Measurements from ENCODE around the gene PAK4. TPM values are rescaled to one million over a fixed set of nuclear protein-coding genes. Genes with fewer than 3 reads are reported as not detected.

Gene PAK4
- total RNA-seq, 3 donors from 2014 or later (not counting 1 experiment from before 2014, with no cell fraction given), result 6.7 to 13.4 (median 11.8) TPM

GRCh38 chr19:39203372-39204341, 78.1 kb downstream of the PAK4 start, which contains the start of gene SYCN:
TSS of gene SYCN (minus strand) at chr19:39204263. CDS start at chr19:39204254, 9 bp downstream.
- Histone ChIP-seq H3K4me3 (ENCODE audit: low read length) (no peak within 1 kb of the TSS), H3K27me3 (ENCODE audit: control insufficient read depth, insufficient read depth, low read length) (peaks cover 27% of the 10 kb centered on the region), H3K4me1 (ENCODE audit: control insufficient read depth, insufficient read depth, low read length) (no peaks in the 10 kb centered on the region), H3K36me3 (ENCODE audit: control insufficient read depth, insufficient read depth, low read length) (no peaks in the 10 kb centered on the region), H3K9me3 (ENCODE audit: control insufficient read depth, insufficient read depth, low read length) (no peaks in the 10 kb centered on the region), H3K27ac (ENCODE audit: low read length) (no peak within 1 kb of the TSS)
- ATAC-seq (no peak), DNase-seq (no peak)
- 23% methylated on average over 57 of the region's 57 CpGs for WGBS (ENCODE audit: insufficient coverage)
- H3K4me3 Mint-ChIP-seq, result no peak within 1 kb of the TSS
- no peak within 1 kb of the TSS for H3K27ac Mint-ChIP-seq
- intact Hi-C loops (cut with micrococcal nuclease), result no loop called here
- H3K36me3 Mint-ChIP-seq, result no peaks in the 10 kb centered on the region
- H3K27me3 Mint-ChIP-seq (ENCODE audit: low read depth in 2 of 2), result peaks cover 36 to 45% of the 10 kb centered on the region in 2 donors
- no peak for TF ChIP-seq CTCF (IDR thresholded peaks at IDR 0.05)
- no peaks in the 10 kb centered on the region for H3K4me1 Mint-ChIP-seq
- H3K9me3 Mint-ChIP-seq, result no peaks in the 10 kb centered on the region

GRCh38 chr19:39205449-39205764, 79.8 kb downstream of the PAK4 start:
- Mint-ChIP-seq H3K9me3 (no peaks in the 10 kb centered on the region), H3K4me3 (no peak overlapping the region), H3K27me3 (ENCODE audit: low read depth in 2 of 2) (peaks cover 35 to 38% of the 10 kb centered on the region in 2 donors), H3K4me1 (no peaks in the 10 kb centered on the region), H3K27ac (no peak overlapping the region), H3K36me3 (no peaks in the 10 kb centered on the region)
- H3K27ac ChIP-seq (ENCODE audit: low read length), result no peak overlapping the region
- H3K4me3 ChIP-seq (ENCODE audit: low read length), result no peak overlapping the region
- no peak for ATAC-seq
- TF ChIP-seq CTCF (IDR thresholded peaks at IDR 0.05), result no peak
- no peaks in the 10 kb centered on the region for H3K36me3 ChIP-seq (ENCODE audit: control insufficient read depth, insufficient read depth, low read length)
- DNase-seq, result no peak
- no CpG with 5 or more reads among the region's 3 CpGs for WGBS (ENCODE audit: insufficient coverage)
- no peaks in the 10 kb centered on the region for H3K4me1 ChIP-seq (ENCODE audit: control insufficient read depth, insufficient read depth, low read length)
- H3K9me3 ChIP-seq (ENCODE audit: control insufficient read depth, insufficient read depth, low read length), result no peaks in the 10 kb centered on the region
- H3K27me3 ChIP-seq (ENCODE audit: control insufficient read depth, insufficient read depth, low read length), result peaks cover 21% of the 10 kb centered on the region
- intact Hi-C loops (cut with micrococcal nuclease), result no loop called here

GRCh38 chr19:39206122-39206521, 80.5 kb downstream of the PAK4 start:
- H3K4me1 Mint-ChIP-seq, result no peaks in the 10 kb centered on the region
- Histone ChIP-seq H3K4me1 (ENCODE audit: control insufficient read depth, insufficient read depth, low read length) (no peaks in the 10 kb centered on the region), H3K27ac (ENCODE audit: low read length) (no peak overlapping the region), H3K27me3 (ENCODE audit: control insufficient read depth, insufficient read depth, low read length) (peaks cover 21% of the 10 kb centered on the region), H3K36me3 (ENCODE audit: control insufficient read depth, insufficient read depth, low read length) (no peaks in the 10 kb centered on the region), H3K4me3 (ENCODE audit: low read length) (no peak overlapping the region), H3K9me3 (ENCODE audit: control insufficient read depth, insufficient read depth, low read length) (no peaks in the 10 kb centered on the region)
- no peak overlapping the region for H3K27ac Mint-ChIP-seq
- intact Hi-C loops (cut with micrococcal nuclease), result no loop called here
- no peak for DNase-seq
- H3K9me3 Mint-ChIP-seq, result no peaks in the 10 kb centered on the region
- TF ChIP-seq CTCF (IDR thresholded peaks at IDR 0.05), result no peak
- WGBS (ENCODE audit: insufficient coverage), result 89% methylated on average over 6 of the region's 6 CpGs
- peaks cover 28 to 31% of the 10 kb centered on the region in 2 donors for H3K27me3 Mint-ChIP-seq (ENCODE audit: low read depth in 2 of 2)
- H3K36me3 Mint-ChIP-seq, result no peaks in the 10 kb centered on the region
- H3K4me3 Mint-ChIP-seq, result no peak overlapping the region
- no peak for ATAC-seq
